Effector memory CD8-positive, alpha-beta T cell (primary cell): ENCODE data around the gene DNAH9.

Experiments
- ATAC-seq: fragments of 150-1000 bp; cut with Tn5 transposase; replicated peaks from 2 replicates; pipeline ENCODE4 v1.10.0; 2021; ENCODE audit warnings: mild to moderate bottlenecking, moderate library complexity
- DNase-seq, 3 experiments: peaks; one replicate each; pipeline ENCODE4 v3.0.0; 2021
- H3K27ac Mint-ChIP-seq, 2 donors: one replicate each; pipeline ENCODE4 v1.8.0; 2022; ENCODE audit warnings: mild to moderate bottlenecking in 2 of 2, mixed read lengths in 2 of 2, moderate library complexity in 2 of 2
- H3K27me3 Mint-ChIP-seq, 2 donors: one replicate each; pipeline ENCODE4 v1.8.0; 2022; ENCODE audit warnings: mixed read lengths in 2 of 2
- H3K36me3 Mint-ChIP-seq: one replicate; pipeline ENCODE4 v1.8.0; 2022; ENCODE audit warnings: mild to moderate bottlenecking, moderate library complexity, mixed read lengths; ENCODE audit not compliant: insufficient read depth
- H3K4me1 Mint-ChIP-seq, 2 donors: one replicate each; pipeline ENCODE4 v1.8.0; 2022; ENCODE audit warnings: low read depth in 2 of 2, mixed read lengths in 2 of 2
- H3K4me3 Mint-ChIP-seq, 2 donors: one replicate each; pipeline ENCODE4 v1.8.0; 2022; ENCODE audit warnings: mild to moderate bottlenecking in 2 of 2, mixed read lengths in 2 of 2, moderate library complexity in 2 of 2
- H3K9me3 Mint-ChIP-seq, 2 donors: one replicate each; pipeline ENCODE4 v1.8.0; 2022; ENCODE audit warnings: mixed read lengths in 2 of 2
- total RNA-seq, 9 experiments: gene quantifications; one replicate each; lab custom pipeline; 2026; lab: John Stamatoyannopoulos, UW

The DNAH9 gene, protein sequence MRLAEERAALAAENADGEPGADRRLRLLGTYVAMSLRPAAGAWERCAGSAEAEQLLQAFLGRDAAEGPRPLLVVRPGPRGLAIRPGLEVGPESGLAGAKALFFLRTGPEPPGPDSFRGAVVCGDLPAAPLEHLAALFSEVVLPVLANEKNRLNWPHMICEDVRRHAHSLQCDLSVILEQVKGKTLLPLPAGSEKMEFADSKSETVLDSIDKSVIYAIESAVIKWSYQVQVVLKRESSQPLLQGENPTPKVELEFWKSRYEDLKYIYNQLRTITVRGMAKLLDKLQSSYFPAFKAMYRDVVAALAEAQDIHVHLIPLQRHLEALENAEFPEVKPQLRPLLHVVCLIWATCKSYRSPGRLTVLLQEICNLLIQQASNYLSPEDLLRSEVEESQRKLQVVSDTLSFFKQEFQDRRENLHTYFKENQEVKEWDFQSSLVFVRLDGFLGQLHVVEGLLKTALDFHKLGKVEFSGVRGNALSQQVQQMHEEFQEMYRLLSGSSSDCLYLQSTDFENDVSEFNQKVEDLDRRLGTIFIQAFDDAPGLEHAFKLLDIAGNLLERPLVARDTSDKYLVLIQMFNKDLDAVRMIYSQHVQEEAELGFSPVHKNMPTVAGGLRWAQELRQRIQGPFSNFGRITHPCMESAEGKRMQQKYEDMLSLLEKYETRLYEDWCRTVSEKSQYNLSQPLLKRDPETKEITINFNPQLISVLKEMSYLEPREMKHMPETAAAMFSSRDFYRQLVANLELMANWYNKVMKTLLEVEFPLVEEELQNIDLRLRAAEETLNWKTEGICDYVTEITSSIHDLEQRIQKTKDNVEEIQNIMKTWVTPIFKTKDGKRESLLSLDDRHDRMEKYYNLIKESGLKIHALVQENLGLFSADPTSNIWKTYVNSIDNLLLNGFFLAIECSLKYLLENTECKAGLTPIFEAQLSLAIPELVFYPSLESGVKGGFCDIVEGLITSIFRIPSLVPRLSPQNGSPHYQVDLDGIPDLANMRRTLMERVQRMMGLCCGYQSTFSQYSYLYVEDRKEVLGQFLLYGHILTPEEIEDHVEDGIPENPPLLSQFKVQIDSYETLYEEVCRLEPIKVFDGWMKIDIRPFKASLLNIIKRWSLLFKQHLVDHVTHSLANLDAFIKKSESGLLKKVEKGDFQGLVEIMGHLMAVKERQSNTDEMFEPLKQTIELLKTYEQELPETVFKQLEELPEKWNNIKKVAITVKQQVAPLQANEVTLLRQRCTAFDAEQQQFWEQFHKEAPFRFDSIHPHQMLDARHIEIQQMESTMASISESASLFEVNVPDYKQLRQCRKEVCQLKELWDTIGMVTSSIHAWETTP (N-terminal part only)
- 0 to 0.13 (median 0) reads per million in 9 experiments for total RNA-seq

GRCh38 chr17:11598274-11599221, at the start of gene DNAH9:
Gene DNAH9, plus strand, starts transcription at chr17:11598470. Its CDS starts 29 bp downstream, at chr17:11598499.
- ATAC-seq: no peak
- Mint-ChIP-seq H3K27ac (no peak within 1 kb of the TSS), H3K4me3 (no peak within 1 kb of the TSS), H3K4me1 (peaks cover 0 to 2% of the 10 kb centered on the region in 2 donors), H3K27me3 (peaks cover 0 to 21% of the 10 kb centered on the region in 2 donors), H3K9me3 (peaks cover 0 to 2% of the 10 kb centered on the region in 2 donors), H3K36me3 (no peaks in the 10 kb centered on the region)
- no peak for DNase-seq

GRCh38 chr17:11550431-11550830, 47.8 kb upstream of the DNAH9 start:
- Mint-ChIP-seq H3K4me1 (no peaks in the 10 kb centered on the region), H3K27ac (no peak overlapping the region), H3K9me3 (peaks cover 17 to 24% of the 10 kb centered on the region in 2 donors), H3K36me3 (no peaks in the 10 kb centered on the region), H3K27me3 (no peaks in the 10 kb centered on the region), H3K4me3 (no peak overlapping the region)
- DNase-seq: no peak
- ATAC-seq: no peak

- H3K9me3 Mint-ChIP-seq: peaks cover 13 to 16% of the 10 kb centered on the region in 2 donors
- ATAC-seq: no peak
- no peaks in the 10 kb centered on the region for H3K27me3 Mint-ChIP-seq
- no peaks in the 10 kb centered on the region for H3K36me3 Mint-ChIP-seq
- DNase-seq: no peak
- H3K4me3 Mint-ChIP-seq: no peak overlapping the region
- H3K27ac Mint-ChIP-seq: no peak overlapping the region
- no peaks in the 10 kb centered on the region for H3K4me1 Mint-ChIP-seq
These were observed 46.8 kb upstream of the DNAH9 start for GRCh38 chr17:11551442-11551841.

GRCh38 chr17:11553135-11553534, 45.1 kb upstream of the DNAH9 start:
- H3K36me3 Mint-ChIP-seq: no peaks in the 10 kb centered on the region
- no peak overlapping the region for H3K27ac Mint-ChIP-seq
- H3K9me3 Mint-ChIP-seq: peaks cover 13 to 16% of the 10 kb centered on the region in 2 donors

DNA sequence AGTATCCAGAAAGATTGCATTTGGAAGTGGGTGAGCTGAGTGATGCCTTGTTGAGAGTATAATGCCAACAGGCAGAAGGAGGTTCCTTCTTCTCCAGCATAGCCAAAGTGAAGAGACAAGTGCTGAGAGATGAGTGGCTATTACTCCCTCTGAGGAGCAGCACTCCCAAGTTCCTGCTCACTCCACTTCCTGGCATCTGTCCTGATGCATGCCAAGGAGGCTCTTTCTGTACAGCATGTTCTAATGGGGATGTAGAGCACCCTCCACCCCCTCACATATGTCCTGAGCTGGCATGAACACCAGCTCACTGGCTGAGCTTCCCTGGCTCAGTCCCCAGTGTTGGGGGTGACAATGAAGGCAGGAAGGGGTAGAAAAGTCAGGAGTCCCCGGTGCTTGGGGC, 44.2 kb upstream of the DNAH9 start:
- Mint-ChIP-seq H3K36me3 (no peaks in the 10 kb centered on the region), H3K27ac (no peak overlapping the region), H3K9me3 (peaks cover 13 to 16% of the 10 kb centered on the region in 2 donors), H3K27me3 (no peaks in the 10 kb centered on the region), H3K4me1 (no peaks in the 10 kb centered on the region), H3K4me3 (no peak overlapping the region)
- DNase-seq: no peak
- ATAC-seq: no peak

More at GRCh38 chr17:11553135-11553534, 45.1 kb upstream of the DNAH9 start:
- ATAC-seq (no peak), DNase-seq (no peak)
- Mint-ChIP-seq H3K27me3 (no peaks in the 10 kb centered on the region), H3K4me3 (no peak overlapping the region), H3K4me1 (no peaks in the 10 kb centered on the region)

- Mint-ChIP-seq H3K9me3 (peaks cover 13 to 16% of the 10 kb centered on the region in 2 donors), H3K4me3 (no peak overlapping the region), H3K36me3 (no peaks in the 10 kb centered on the region), H3K27me3 (no peaks in the 10 kb centered on the region), H3K4me1 (no peaks in the 10 kb centered on the region), H3K27ac (no peak overlapping the region)
- DNase-seq (no peak), ATAC-seq (no peak)
These were observed 43.7 kb upstream of the DNAH9 start for GRCh38 chr17:11554542-11554941.

DNA sequence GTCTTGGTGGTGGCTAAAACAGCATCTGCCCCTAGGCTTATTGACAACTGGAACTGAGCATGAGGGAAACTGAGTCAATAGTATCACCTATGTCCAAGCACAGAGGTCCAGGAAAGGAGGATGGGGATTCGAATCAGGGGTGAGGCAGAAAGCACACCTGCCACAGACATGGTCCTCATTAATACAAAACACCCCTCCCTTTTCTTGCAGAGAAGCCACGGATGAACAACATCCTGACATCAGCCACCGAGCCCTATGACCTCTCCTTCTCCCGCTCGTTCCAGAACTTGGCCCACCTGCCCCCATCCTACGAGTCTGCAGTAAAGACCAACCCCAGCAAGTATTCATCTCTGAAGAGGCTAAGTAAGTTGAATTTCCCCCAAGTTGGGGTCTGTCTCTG, 42.7 kb upstream of the DNAH9 start:
- ATAC-seq: no peak
- no peak overlapping the region for H3K27ac Mint-ChIP-seq
- no peaks in the 10 kb centered on the region for H3K27me3 Mint-ChIP-seq
- no peaks in the 10 kb centered on the region for H3K36me3 Mint-ChIP-seq
- no peak overlapping the region for H3K4me3 Mint-ChIP-seq
- H3K4me1 Mint-ChIP-seq: no peaks in the 10 kb centered on the region
- peaks cover 10% of the 10 kb centered on the region in 2 donors for H3K9me3 Mint-ChIP-seq
- no peak for DNase-seq

- Mint-ChIP-seq H3K27ac (no peak overlapping the region), H3K36me3 (no peaks in the 10 kb centered on the region), H3K27me3 (no peaks in the 10 kb centered on the region), H3K4me1 (no peaks in the 10 kb centered on the region), H3K4me3 (no peak overlapping the region), H3K9me3 (peaks cover 3 to 16% of the 10 kb centered on the region in 2 donors)
- ATAC-seq (no peak), DNase-seq (no peak)
These were observed 40.4 kb upstream of the DNAH9 start for GRCh38 chr17:11557727-11558452.

GRCh38 chr17:11558681-11559234, 39.5 kb upstream of the DNAH9 start:
- ATAC-seq (no peak), DNase-seq (no peak)
- Mint-ChIP-seq H3K9me3 (peaks cover 3 to 12% of the 10 kb centered on the region in 2 donors), H3K36me3 (no peaks in the 10 kb centered on the region), H3K4me1 (no peaks in the 10 kb centered on the region), H3K27me3 (no peaks in the 10 kb centered on the region), H3K27ac (no peak overlapping the region), H3K4me3 (no peak overlapping the region)

- no peak overlapping the region for H3K4me3 Mint-ChIP-seq
- no peak overlapping the region for H3K27ac Mint-ChIP-seq
- ATAC-seq: no peak
- no peaks in the 10 kb centered on the region for H3K36me3 Mint-ChIP-seq
- no peaks in the 10 kb centered on the region for H3K27me3 Mint-ChIP-seq
- no peaks in the 10 kb centered on the region for H3K4me1 Mint-ChIP-seq
- DNase-seq: no peak
- H3K9me3 Mint-ChIP-seq: peaks cover 3 to 9% of the 10 kb centered on the region in 2 donors
These were observed 38.7 kb upstream of the DNAH9 start for GRCh38 chr17:11559601-11560000.

DNA sequence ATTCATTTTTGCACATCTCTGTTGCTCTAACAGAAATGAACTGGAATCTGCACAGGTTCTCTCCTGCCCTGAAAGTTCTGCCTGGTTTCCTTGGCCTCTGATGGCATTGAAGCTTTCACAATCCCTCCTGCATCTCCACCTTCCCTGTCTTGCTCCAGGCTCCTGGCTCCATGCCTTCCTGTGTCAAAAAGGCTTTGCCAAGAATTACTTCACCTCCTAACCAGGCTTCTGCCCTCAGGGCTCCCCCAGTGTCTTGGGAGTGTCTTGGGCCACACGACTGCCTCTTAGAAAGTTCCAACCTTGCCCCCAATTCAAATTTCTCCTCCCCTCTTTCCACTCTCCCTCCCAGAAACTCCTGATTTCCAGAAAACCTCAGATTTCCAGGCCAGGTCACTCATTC, 37.0 kb upstream of the DNAH9 start:
- no peaks in the 10 kb centered on the region for H3K27me3 Mint-ChIP-seq
- peaks cover 0 to 9% of the 10 kb centered on the region in 2 donors for H3K9me3 Mint-ChIP-seq
- no peak overlapping the region for H3K27ac Mint-ChIP-seq
- DNase-seq (no peak), ATAC-seq (no peak)
- no peak overlapping the region for H3K4me3 Mint-ChIP-seq
- no peaks in the 10 kb centered on the region for H3K4me1 Mint-ChIP-seq
- H3K36me3 Mint-ChIP-seq: no peaks in the 10 kb centered on the region
